ENCODE data around the gene PPP1R26.
"Not testable (repeated sequence)": the region's sequence is repeated elsewhere in the genome, so short reads cannot be mapped to it uniquely, and the experiment has no call there.

PPP1R26 gene

GRCh38 chr9:135520916-135521607 lies 41.5 kb downstream of the PPP1R26 start, which contains the start of gene LCN1:
TSS of gene LCN1 (plus strand) at chr9:135521440. CDS start at chr9:135521498, 58 bp downstream.
- DNase-seq (ENCODE audit: low read depth, low spot score), result no peak

- DNase-seq (ENCODE audit: low read depth, low spot score), result no peak
Observed at GRCh38 chr9:135521608-135522095, 42.1 kb downstream of the PPP1R26 start.

GRCh38 chr9:135522137-135522877 lies 42.7 kb downstream of the PPP1R26 start:
- no peak for DNase-seq (ENCODE audit: low read depth, low spot score)

- no peak for DNase-seq (ENCODE audit: low read depth, low spot score)
Observed at GRCh38 chr9:135522931-135523330, 43.3 kb downstream of the PPP1R26 start.

- DNase-seq (ENCODE audit: low read depth, low spot score), result no peak
Observed at GRCh38 chr9:135523521-135524129, 44.0 kb downstream of the PPP1R26 start.

GRCh38 chr9:135524130-135524861 lies 44.7 kb downstream of the PPP1R26 start:
- DNase-seq (ENCODE audit: low read depth, low spot score), result no peak

GRCh38 chr9:135525241-135526088 lies 45.9 kb downstream of the PPP1R26 start:
- DNase-seq (ENCODE audit: low read depth, low spot score), result no peak

- DNase-seq (ENCODE audit: low read depth, low spot score), result no peak
Observed at GRCh38 chr9:135526089-135526729, 46.6 kb downstream of the PPP1R26 start.

GRCh38 chr9:135526730-135527571 lies 47.4 kb downstream of the PPP1R26 start:
- DNase-seq (ENCODE audit: low read depth, low spot score), result no peak

GRCh38 chr9:135528842-135529435 lies 49.4 kb downstream of the PPP1R26 start:
- DNase-seq (ENCODE audit: low read depth, low spot score), result not testable (repeated sequence)

- no peak for DNase-seq (ENCODE audit: low read depth, low spot score)
Observed at GRCh38 chr9:135530146-135530545, 50.6 kb downstream of the PPP1R26 start.

GRCh38 chr9:135531096-135531495 lies 51.5 kb downstream of the PPP1R26 start:
- no peak for DNase-seq (ENCODE audit: low read depth, low spot score)

- no peak for DNase-seq (ENCODE audit: low read depth, low spot score)
Observed at GRCh38 chr9:135533113-135533512, 53.5 kb downstream of the PPP1R26 start.

- DNase-seq (ENCODE audit: low read depth, low spot score), result no peak
Observed at GRCh38 chr9:135533674-135534073, 54.1 kb downstream of the PPP1R26 start.

- DNase-seq (ENCODE audit: low read depth, low spot score), result not testable (repeated sequence)
Observed at GRCh38 chr9:135534192-135534711, 54.7 kb downstream of the PPP1R26 start.

GRCh38 chr9:135534826-135535225 lies 55.2 kb downstream of the PPP1R26 start:
- DNase-seq (ENCODE audit: low read depth, low spot score), result not testable (repeated sequence)

GRCh38 chr9:135535631-135536030 lies 56.0 kb downstream of the PPP1R26 start:
- not testable (repeated sequence) for DNase-seq (ENCODE audit: low read depth, low spot score)

- no peak for DNase-seq (ENCODE audit: low read depth, low spot score)
Observed at GRCh38 chr9:135536216-135536615, 56.6 kb downstream of the PPP1R26 start.

Data from activated CD4-positive, CD25-positive, alpha-beta regulatory T cell treated with anti-CD3 and anti-CD28 coated beads, Interleukin-2, amount 50 U/mL, for 16 hours (primary cell).